Keratinocyte (primary cell): Measurements from ENCODE around the gene ATP8A2. TPM values are rescaled to one million over a fixed set of nuclear protein-coding genes. Genes with fewer than 3 reads are reported as not detected.
"Not testable (repeated sequence)": the region's sequence is repeated elsewhere in the genome, so short reads cannot be mapped to it uniquely, and the experiment has no call there.

Experiments
- DNase-seq: peaks from one replicate; pipeline ENCODE4 v3.0.0-alpha.2; 2011; ENCODE audit warnings: low read depth, missing footprints, low spot score
- FAIRE-seq: peaks from 2 replicates; lab custom pipeline; 2011; peaks lifted over from hg19 to GRCh38; lab: Jason Lieb, UNC
- H2AFZ ChIP-seq: 2 replicates; pipeline ENCODE4 v1.6.0; 2012; ENCODE audit warnings: low read length, control low read depth, inconsistent platforms; ENCODE audit not compliant: control insufficient read depth
- H3K27ac ChIP-seq: 2 replicates; pipeline ENCODE4 v1.5.1; 2011; ENCODE audit warnings: low read length; ENCODE audit not compliant: control insufficient read depth, insufficient read depth
- H3K27me3 ChIP-seq: 3 replicates; pipeline ENCODE4 v1.6.0; 2011; ENCODE audit warnings: low read length; ENCODE audit not compliant: control insufficient read depth, insufficient read depth; ENCODE audit errors: extremely low read depth
- H3K36me3 ChIP-seq, 2 experiments: 2 replicates in 1 of 2; 3 replicates in 1 of 2; pipeline ENCODE4 v1.5.1; 2011; ENCODE audit warnings: low read length in 2 of 2, mild to moderate bottlenecking in 1 of 2; ENCODE audit not compliant: control insufficient read depth in 2 of 2, insufficient read depth in 2 of 2; ENCODE audit errors: extremely low read depth in 1 of 2
- H3K4me1 ChIP-seq: 3 replicates; pipeline ENCODE4 v1.5.1; 2011; ENCODE audit warnings: low read length; ENCODE audit not compliant: control insufficient read depth, insufficient read depth; ENCODE audit errors: extremely low read depth
- H3K4me2 ChIP-seq: 3 replicates; pipeline ENCODE4 v1.6.0; 2011; ENCODE audit warnings: low read depth, low read length; ENCODE audit not compliant: control insufficient read depth, insufficient read depth; ENCODE audit errors: extremely low read depth
- H3K4me3 ChIP-seq, 3 experiments: fragments of 200-600 bp in 1 of 3; sonication (generic) in 1 of 3; 2 replicates in 2 of 3; 3 replicates in 1 of 3; pipeline ENCODE4 v1.5.1; 2011 to 2016; ENCODE audit warnings: low read length in 3 of 3, mild to moderate bottlenecking in 3 of 3, control low read depth in 2 of 3, inconsistent platforms in 1 of 3, low read depth in 1 of 3, mixed read lengths in 1 of 3, mixed run types in 1 of 3, moderate library complexity in 1 of 3; ENCODE audit not compliant: control insufficient read depth in 2 of 3, insufficient read depth in 2 of 3; ENCODE audit errors: extremely low read depth in 1 of 3
- H3K79me2 ChIP-seq: 2 replicates; pipeline ENCODE4 v1.6.0; 2012; ENCODE audit warnings: low read length; ENCODE audit not compliant: control insufficient read depth, insufficient read depth
- H3K9ac ChIP-seq: 3 replicates; pipeline ENCODE4 v1.6.0; 2011; ENCODE audit warnings: low read length; ENCODE audit not compliant: control insufficient read depth, insufficient read depth; ENCODE audit errors: extremely low read depth
- H3K9me1 ChIP-seq: 3 replicates; pipeline ENCODE4 v1.6.0; 2011; ENCODE audit warnings: low read length; ENCODE audit not compliant: control insufficient read depth, insufficient read depth; ENCODE audit errors: extremely low read depth
- H3K9me3 ChIP-seq: 2 replicates; pipeline ENCODE4 v1.5.1; 2012; ENCODE audit warnings: low read depth, low read length; ENCODE audit not compliant: control insufficient read depth
- H4K20me1 ChIP-seq: 3 replicates; pipeline ENCODE4 v1.6.0; 2011; ENCODE audit warnings: low read length; ENCODE audit not compliant: control insufficient read depth, insufficient read depth; ENCODE audit errors: extremely low read depth
- CTCF ChIP-seq, 3 experiments: IDR thresholded peaks in 1 of 3; conservative IDR thresholded peaks in 1 of 3; optimal IDR thresholded peaks in 1 of 3; 2 replicates in 2 of 3; 3 replicates in 1 of 3; pipeline versions ENCODE3 to v1.5.1; 2011; ENCODE audit warnings: low read length in 3 of 3, mild to moderate bottlenecking in 3 of 3, moderate library complexity in 2 of 3, control low read depth in 1 of 3, inconsistent platforms in 1 of 3; ENCODE audit not compliant: insufficient read depth in 2 of 3; ENCODE audit errors: extremely low read depth in 1 of 3
- EZH2 ChIP-seq: IDR thresholded peaks from one replicate; pipeline ENCODE4 v1.6.1; 2012; ENCODE audit warnings: inconsistent platforms, mild to moderate bottlenecking, low read length, moderate library complexity
- dilution Hi-C: fragments of 300-500 bp; cut with MboI; formaldehyde crosslinking; loops from one replicate; pipeline ENCODE4 v1.7.0; 2020; ENCODE audit warnings: low sequenced_read_pairs; ENCODE audit not compliant: extremely low pct_ligation_motif_present
- polyA plus RNA-seq, 5 experiments: library from polyadenylated mRNA; depleted of rRNA in 3 of 5; stranded (reverse) in 3 of 5; stranded (forward) in 1 of 5; unstranded in 1 of 5; fragments of >200 nt; gene quantifications; 1 replicate in 1 of 5; 2 replicates in 3 of 5; 3 replicates in 1 of 5; pipeline versions ENCODE4 v1.2.1 to v1.2.3, GENCODE V29; 2011 to 2012; ENCODE audit warnings: missing spikeins in 2 of 5, low read depth in 1 of 5, low replicate concordance in 1 of 5

The ATP8A2 gene
- polyA plus RNA-seq, 1 donor (not counting 4 experiments of a cell fraction or from before 2014, with no cell fraction given), result 0.16 TPM

DNA sequence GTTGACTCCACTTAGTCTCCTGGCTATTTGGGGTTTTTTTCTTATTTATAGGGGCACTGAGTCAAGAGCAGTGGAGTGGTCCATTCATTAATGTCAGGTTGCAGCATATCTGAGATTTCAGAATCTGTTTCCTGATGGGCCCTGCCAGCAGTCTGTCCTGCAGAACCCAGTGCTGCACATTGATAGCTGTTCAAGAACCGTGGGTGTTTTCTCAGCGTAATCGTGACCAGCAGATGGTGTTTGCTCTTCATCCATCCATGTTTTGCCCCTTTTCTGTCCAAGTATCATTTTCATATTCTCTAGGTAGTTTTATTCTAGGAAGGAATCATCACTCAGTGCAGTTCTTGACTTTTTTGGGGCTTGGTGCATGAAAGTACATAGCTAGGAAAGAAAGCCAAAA is 166.5 kb downstream of the ATP8A2 start:
- no peaks in the 10 kb centered on the region for H3K36me3 ChIP-seq
- FAIRE-seq (no peak), DNase-seq (no peak)
- TF ChIP-seq EZH2 (no peak), CTCF (optimal IDR thresholded peaks at IDR 0.05 in 1 of 3, IDR thresholded peaks at IDR 0.05 in 1 of 3, conservative IDR thresholded peaks at IDR 0.05 in 1 of 3; ENCODE audit: extremely low read depth in 1 of 3, insufficient read depth in 2 of 3, low read length in 3 of 3) (no peak)
- dilution Hi-C loops, result no loop called here
- no peak overlapping the region for H3K27ac ChIP-seq
- no peak overlapping the region for H3K4me3 ChIP-seq
- H2AFZ ChIP-seq, result no peak overlapping the region
- H3K4me1 ChIP-seq, result no peaks in the 10 kb centered on the region
- no peak overlapping the region for H3K4me2 ChIP-seq
- H3K9ac ChIP-seq, result no peak overlapping the region
- H3K27me3 ChIP-seq, result no peaks in the 10 kb centered on the region
- H4K20me1 ChIP-seq, result no peaks in the 10 kb centered on the region
- no peaks in the 10 kb centered on the region for H3K9me3 ChIP-seq
- no peaks in the 10 kb centered on the region for H3K79me2 ChIP-seq
- H3K9me1 ChIP-seq, result no peaks in the 10 kb centered on the region

DNA sequence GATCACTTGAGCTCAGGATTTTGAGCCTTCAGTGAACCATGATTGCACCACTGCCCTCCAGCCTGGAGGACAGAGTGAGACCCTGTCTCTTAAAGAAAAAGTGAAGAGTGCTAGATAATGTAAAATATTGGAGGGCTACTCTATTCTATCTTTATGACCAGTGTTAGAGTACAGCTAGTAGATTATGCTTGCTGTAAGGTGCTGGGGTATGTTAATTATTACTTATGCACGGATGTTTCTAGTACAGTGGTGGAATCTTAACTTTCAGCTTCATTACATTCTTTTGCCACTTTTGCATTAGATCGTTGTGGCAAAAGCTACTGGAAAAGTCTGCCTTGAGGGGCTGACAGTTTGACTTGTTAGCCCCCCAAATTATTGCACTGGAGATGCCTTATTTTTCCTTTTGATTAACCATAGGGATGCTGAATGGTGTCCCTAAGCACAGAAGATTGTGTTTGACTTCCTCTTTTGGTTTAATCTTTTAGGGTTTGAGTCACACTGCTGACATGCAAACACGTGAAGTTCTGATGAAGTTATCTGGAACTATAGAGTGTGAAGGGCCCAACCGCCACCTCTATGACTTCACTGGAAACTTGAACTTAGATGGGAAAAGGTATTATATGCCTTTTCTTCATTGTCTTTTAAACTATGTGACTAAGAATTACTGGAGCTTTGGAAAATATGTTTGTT is 169.8 kb downstream of the ATP8A2 start:
- Histone ChIP-seq H3K79me2 (no peaks in the 10 kb centered on the region), H2AFZ (no peak overlapping the region), H3K4me2 (no peak overlapping the region), H3K9me3 (no peaks in the 10 kb centered on the region), H3K4me3 (no peak overlapping the region), H3K9me1 (no peaks in the 10 kb centered on the region), H3K9ac (no peak overlapping the region), H4K20me1 (no peaks in the 10 kb centered on the region), H3K27me3 (no peaks in the 10 kb centered on the region), H3K36me3 (no peaks in the 10 kb centered on the region), H3K4me1 (no peaks in the 10 kb centered on the region), H3K27ac (no peak overlapping the region)
- no peak for DNase-seq
- TF ChIP-seq EZH2 (no peak), CTCF (optimal IDR thresholded peaks at IDR 0.05 in 1 of 3, IDR thresholded peaks at IDR 0.05 in 1 of 3, conservative IDR thresholded peaks at IDR 0.05 in 1 of 3; ENCODE audit: extremely low read depth in 1 of 3, insufficient read depth in 2 of 3, low read length in 3 of 3) (no peak)
- FAIRE-seq, result no peak
- dilution Hi-C loops, result no loop called here

DNA sequence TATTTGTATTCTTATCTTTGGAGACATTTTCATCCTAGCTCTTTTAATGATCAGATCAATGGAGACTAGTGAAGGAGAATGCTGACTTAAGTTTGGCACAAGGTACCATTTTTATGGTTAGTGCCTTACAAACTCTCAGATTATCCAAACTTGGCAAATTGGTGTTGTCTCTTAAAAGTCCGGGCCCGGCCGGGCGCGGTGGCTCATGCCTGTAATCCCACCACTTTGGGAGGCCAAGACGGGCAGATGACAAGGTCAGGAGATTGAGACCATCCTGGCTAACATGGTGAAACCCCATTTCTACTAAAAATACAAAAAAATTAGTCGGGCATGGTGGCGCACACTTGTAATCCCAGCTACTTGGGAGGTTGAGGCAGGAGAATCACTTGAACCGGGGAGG is 177.2 kb downstream of the ATP8A2 start:
- H2AFZ ChIP-seq, H3K4me2 ChIP-seq, H3K36me3 ChIP-seq, H3K9me1 ChIP-seq, H3K4me3 ChIP-seq, H3K79me2 ChIP-seq, DNase-seq, H3K4me1 ChIP-seq, H3K27ac ChIP-seq, H3K27me3 ChIP-seq, H3K9ac ChIP-seq, FAIRE-seq, H4K20me1 ChIP-seq, dilution Hi-C loops, H3K9me3 ChIP-seq: not testable (repeated sequence)
